ENCODE results near the gene DLEC1. TPM values are rescaled to one million over a fixed set of nuclear protein-coding genes. Genes with fewer than 3 reads are reported as not detected.
"Not testable (repeated sequence)": the region's sequence is repeated elsewhere in the genome, so short reads cannot be mapped to it uniquely, and the experiment has no call there.

The DLEC1 gene
- total and polyA plus RNA-seq, 2 experiments from 2014 or later = 0.31 to 0.66 TPM

DNA sequence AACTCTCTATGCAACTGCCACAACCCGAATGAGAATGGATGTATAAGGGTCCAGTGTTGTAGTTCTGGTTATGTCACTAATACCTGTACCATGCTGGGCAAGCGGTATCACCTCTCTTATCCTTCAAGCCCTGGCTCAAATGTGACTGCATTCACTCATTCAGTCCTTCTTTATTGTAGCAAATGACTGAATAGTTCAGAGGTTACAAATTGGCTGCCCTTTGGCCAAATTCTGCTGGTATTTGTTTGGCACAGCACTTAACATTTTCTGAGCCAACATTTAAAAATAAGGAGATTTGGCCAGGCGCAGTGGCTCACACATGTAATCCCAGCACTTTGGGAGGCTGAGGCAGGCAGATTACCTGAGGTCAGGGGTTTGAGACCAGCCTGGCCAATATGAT, 47.5 kb downstream of the DLEC1 start:
- no peak overlapping the region for H3K27ac ChIP-seq (ENCODE audit: low read depth)
- H3K79me2 ChIP-seq (replicated peaks; ENCODE audit: insufficient read depth) = no peaks in the 10 kb centered on the region
- DNase-seq (ENCODE audit: low spot score) = no peak
- ATAC-seq = no peak
- Mint-ChIP-seq H3K27me3 (ENCODE audit: insufficient read depth, low read depth, poor library complexity) (peaks cover 29% of the 10 kb centered on the region), H3K36me3 (ENCODE audit: low read depth) (peaks cover 20% of the 10 kb centered on the region), H3K4me1 (no peaks in the 10 kb centered on the region), H3K4me3 (no peak overlapping the region), H3K9me3 (peaks cover 28% of the 10 kb centered on the region), H3K27ac (no peak overlapping the region)
- H3K36me3 ChIP-seq (ENCODE audit: insufficient read depth) = no peaks in the 10 kb centered on the region
- H3K27me3 ChIP-seq (ENCODE audit: insufficient read depth) = no peaks in the 10 kb centered on the region
- no peak overlapping the region for H3K4me2 ChIP-seq
- 0 out of 2 replicates have a peak, but pooled peaks cover 4% of the 10 kb centered on the region for H3F3A ChIP-seq (replicated peaks; ENCODE audit: low read depth)
- no peaks in the 10 kb centered on the region; the same call in 1 of the 2 replicates for H4K20me1 ChIP-seq (replicated peaks; ENCODE audit: insufficient read depth)
- H3K4me1 ChIP-seq (ENCODE audit: insufficient read depth) = no peaks in the 10 kb centered on the region
- H2AFZ ChIP-seq = no peak overlapping the region
- H3K9me2 ChIP-seq (ENCODE audit: insufficient read depth) = no peaks in the 10 kb centered on the region
- H3K4me3 ChIP-seq = no peak overlapping the region
- no peak for TF ChIP-seq ZNF462 (CRISPR knock-in tag; IDR thresholded peaks at IDR 0.05)
- TF ChIP-seq STAT1 (IDR thresholded peaks at IDR 0.05; ENCODE audit: unreplicated experiment) = no peak
- TF ChIP-seq, protein P1, sequence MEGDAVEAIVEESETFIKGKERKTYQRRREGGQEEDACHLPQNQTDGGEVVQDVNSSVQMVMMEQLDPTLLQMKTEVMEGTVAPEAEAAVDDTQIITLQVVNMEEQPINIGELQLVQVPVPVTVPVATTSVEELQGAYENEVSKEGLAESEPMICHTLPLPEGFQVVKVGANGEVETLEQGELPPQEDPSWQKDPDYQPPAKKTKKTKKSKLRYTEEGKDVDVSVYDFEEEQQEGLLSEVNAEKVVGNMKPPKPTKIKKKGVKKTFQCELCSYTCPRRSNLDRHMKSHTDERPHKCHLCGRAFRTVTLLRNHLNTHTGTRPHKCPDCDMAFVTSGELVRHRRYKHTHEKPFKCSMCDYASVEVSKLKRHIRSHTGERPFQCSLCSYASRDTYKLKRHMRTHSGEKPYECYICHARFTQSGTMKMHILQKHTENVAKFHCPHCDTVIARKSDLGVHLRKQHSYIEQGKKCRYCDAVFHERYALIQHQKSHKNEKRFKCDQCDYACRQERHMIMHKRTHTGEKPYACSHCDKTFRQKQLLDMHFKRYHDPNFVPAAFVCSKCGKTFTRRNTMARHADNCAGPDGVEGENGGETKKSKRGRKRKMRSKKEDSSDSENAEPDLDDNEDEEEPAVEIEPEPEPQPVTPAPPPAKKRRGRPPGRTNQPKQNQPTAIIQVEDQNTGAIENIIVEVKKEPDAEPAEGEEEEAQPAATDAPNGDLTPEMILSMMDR (conservative IDR thresholded peaks at IDR 0.05; ENCODE audit: low read depth in 2 of 2) = no peak
- no peak for TF ChIP-seq REST (IDR thresholded peaks at IDR 0.05; ENCODE audit: unreplicated experiment)

- not testable (repeated sequence) for H3K27me3 ChIP-seq (ENCODE audit: insufficient read depth); H3K4me3 ChIP-seq; H3K27ac ChIP-seq (ENCODE audit: low read depth); H3K4me1 ChIP-seq (ENCODE audit: insufficient read depth); H3K9me2 ChIP-seq (ENCODE audit: insufficient read depth); DNase-seq (ENCODE audit: low spot score); H3K4me1 Mint-ChIP-seq; H3K4me3 Mint-ChIP-seq; H3K79me2 ChIP-seq (replicated peaks; ENCODE audit: insufficient read depth); H3K4me2 ChIP-seq; H4K20me1 ChIP-seq (replicated peaks; ENCODE audit: insufficient read depth); H3K36me3 ChIP-seq (ENCODE audit: insufficient read depth); ATAC-seq; H2AFZ ChIP-seq; H3K27ac Mint-ChIP-seq; H3F3A ChIP-seq (replicated peaks; ENCODE audit: low read depth)
- H3K9me3 Mint-ChIP-seq = peaks cover 28% of the 10 kb centered on the region
- peaks cover 29% of the 10 kb centered on the region for H3K27me3 Mint-ChIP-seq (ENCODE audit: insufficient read depth, low read depth, poor library complexity)
- H3K36me3 Mint-ChIP-seq (ENCODE audit: low read depth) = peaks cover 20% of the 10 kb centered on the region
Observed at GRCh38 chr3:38087278-38087677, 48.3 kb downstream of the DLEC1 start.

All from GM23338 (cell line).